Measurements from ENCODE around the gene FCER1G. TPM values are rescaled to one million over a fixed set of nuclear protein-coding genes. Genes with fewer than 3 reads are reported as not detected.

Gene FCER1G
- total and polyA plus RNA-seq, 2 of the 8 experiments (the other 6 are each of a cell fraction or from before 2014, with no cell fraction given) = 1.6 TPM; not detected in 1

DNA sequence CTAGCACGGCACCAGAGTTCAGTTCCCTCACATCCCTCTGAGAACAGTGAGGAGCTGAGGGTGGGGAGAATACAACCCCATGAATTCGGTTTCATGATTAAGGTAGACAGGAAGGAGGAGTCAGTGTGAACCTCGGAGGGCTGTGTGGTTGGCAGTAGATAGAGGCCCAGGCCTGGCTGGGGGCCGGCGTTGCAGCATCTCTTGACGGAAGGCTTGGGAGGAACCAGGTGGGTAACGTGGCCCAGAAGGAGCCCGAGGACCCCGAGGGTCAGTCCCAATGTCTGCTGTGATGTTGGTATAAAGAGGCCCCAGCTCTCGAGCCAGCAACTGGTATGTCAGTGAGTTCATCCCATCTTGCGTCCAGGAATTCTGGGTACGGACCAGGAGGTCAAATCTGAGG, 43.4 kb upstream of the FCER1G start:
- H2BK5ac ChIP-seq (ENCODE audit: low read depth, low read length) = no peak overlapping the region
- no peaks in the 10 kb centered on the region for H3K9me3 ChIP-seq (ENCODE audit: insufficient read depth in 2 of 2, low read depth in 1 of 2, low read length in 1 of 2)
- no peak overlapping the region for H3K4me3 ChIP-seq (ENCODE audit: extremely low read depth in 1 of 4, insufficient read depth in 2 of 4, low read depth in 3 of 4, low read length in 4 of 4)
- no peak overlapping the region for H3K4ac ChIP-seq (replicated peaks; ENCODE audit: insufficient read length, low read depth, low read length)
- H3K4me2 ChIP-seq (ENCODE audit: insufficient read depth in 1 of 2, low read depth in 2 of 2, low read length in 2 of 2) = no peak overlapping the region
- no peak overlapping the region for H4K8ac ChIP-seq (ENCODE audit: extremely low read depth, insufficient read depth, low read length)
- DNase-seq (ENCODE audit: low read depth in 1 of 2, low spot score in 2 of 2) (no peak), FAIRE-seq (no peak)
- H3K18ac ChIP-seq (ENCODE audit: extremely low read depth, low read length) = no peak overlapping the region
- WGBS, 2 experiments (ENCODE audit: extremely low coverage in 1 of 2, insufficient coverage in 1 of 2, insufficient read length in 1 of 2, insufficient replicate concordance in 2 of 2, low coverage in 1 of 2, low lambda C conversion rate in 2 of 2, missing lambda C conversion rate in 1 of 2) = 93% methylated on average over 12 of the region's 12 CpGs; no CpG with 5 or more reads in 1 of the 2 experiments
- no peaks in the 10 kb centered on the region for H3K27me3 ChIP-seq (replicated peaks in 1 of 4; ENCODE audit: control insufficient read depth in 3 of 4, extremely low read depth in 1 of 4, insufficient read depth in 3 of 4, low read length in 3 of 4)
- no peak overlapping the region for H3K27ac ChIP-seq (ENCODE audit: low read depth, low read length)
- no peak overlapping the region for H2BK120ac ChIP-seq (replicated peaks; ENCODE audit: low read depth, low read length)
- no peak overlapping the region for H3K56ac ChIP-seq (replicated peaks; ENCODE audit: insufficient read length, low read depth, low read length)
- ChIA-PET POLR2A (ENCODE audit: partially characterized antibody) (interaction anchor here (1.0 to 1.8 kb wide), 3 partner anchors 13 to 31 kb away, joined by 3 to 7 read pairs (median 4); partner anchors contain the start of genes NDUFS2 and UFC1), CTCF (ENCODE audit: partially characterized antibody) (interaction anchor here (0.8 to 2.5 kb wide), 12 partner anchors 10 to 74 kb away, joined by 3 to 10 read pairs (median 3); partner anchors contain the start of genes ADAMTS4 and TOMM40L)
- no peak overlapping the region for H2AK5ac ChIP-seq (ENCODE audit: low read depth, low read length)
- H2BK20ac ChIP-seq (ENCODE audit: low read length) = no peak overlapping the region
- H2BK12ac ChIP-seq (ENCODE audit: low read depth, low read length) = no peak overlapping the region
- TF ChIP-seq SIRT6 (IDR thresholded peaks at IDR 0.05; ENCODE audit: low read length) = no peak
- no peak for TF ChIP-seq TAF7 (optimal IDR thresholded peaks at IDR 0.05; ENCODE audit: borderline replicate concordance, low read depth, low read length)
- H4K5ac ChIP-seq (ENCODE audit: insufficient read length, low read depth, low read length) = no peak overlapping the region
- no peak overlapping the region for H3K23ac ChIP-seq (ENCODE audit: insufficient read length)
- peaks cover 13 to 43% (median 35%) of the 10 kb centered on the region in 4 experiments for H3K36me3 ChIP-seq (ENCODE audit: control insufficient read depth in 2 of 4, insufficient read depth in 4 of 4, low read length in 3 of 4)
- H3K14ac ChIP-seq (ENCODE audit: insufficient read length) = no peak overlapping the region
- H3K9ac ChIP-seq (replicated peaks in 1 of 4; ENCODE audit: extremely low read depth in 1 of 4, low read depth in 3 of 4, low read length in 3 of 4) = no peak overlapping the region
- H2BK15ac ChIP-seq (ENCODE audit: low read length) = no peak overlapping the region
- H4K20me1 ChIP-seq (replicated peaks in 1 of 2; ENCODE audit: control insufficient read depth in 1 of 2, insufficient read depth in 2 of 2, low read length in 2 of 2) = peaks cover 0 to 5% of the 10 kb centered on the region in 2 experiments
- no peak overlapping the region for H4K91ac ChIP-seq (replicated peaks; ENCODE audit: insufficient read length, low read length)
- peaks cover 3% of the 10 kb centered on the region; the same call in 1 of the 2 replicates for H3K23me2 ChIP-seq (ENCODE audit: low read depth, low read length)
- H3K79me1 ChIP-seq (ENCODE audit: low read depth, low read length) = peaks cover 4% of the 10 kb centered on the region
- peaks cover 0 to 7% (median 2%) of the 10 kb centered on the region in 4 experiments; a peak in 3 of 7 replicates for H3K4me1 ChIP-seq (replicated peaks in 1 of 4; ENCODE audit: control insufficient read depth in 3 of 4, insufficient read depth in 4 of 4, low read length in 3 of 4)
- H3K79me2 ChIP-seq (ENCODE audit: control insufficient read depth in 1 of 2, insufficient read depth in 2 of 2, low read length in 2 of 2) = peaks cover 0 to 3% of the 10 kb centered on the region in 2 experiments; a peak in 1 of 4 replicates
- no peak overlapping the region for H2AFZ ChIP-seq (ENCODE audit: low read length)
